GM12878 (cell line): ENCODE results near the gene UGT1A7.

Source experiments
- EGR1 ChIP-seq, 2 experiments: IDR thresholded peaks; 1 replicate in 1 of 2; 2 replicates in 1 of 2; pipeline ENCODE4 v1.6.1; 2011 to 2012; ENCODE audit warnings: low read depth in 2 of 2, low read length in 2 of 2, borderline replicate concordance in 1 of 2, mild to moderate bottlenecking in 1 of 2, moderate library complexity in 1 of 2
- EP300 ChIP-seq, 2 experiments: fragments of 150-350 bp in 1 of 2; IDR thresholded peaks; 2 replicates each; pipeline ENCODE4 v1.6.1; 2011 to 2012; ENCODE audit warnings: low read depth in 2 of 2, low read length in 2 of 2, borderline replicate concordance in 1 of 2, improper control_type of control experiment in 1 of 2, inconsistent platforms in 1 of 2; ENCODE audit not compliant: control insufficient read depth in 1 of 2
- EZH2 ChIP-seq: IDR thresholded peaks from 2 replicates; pipeline ENCODE4 v1.6.1; 2012; ENCODE audit warnings: low read depth, mild to moderate bottlenecking, control low read depth, inconsistent platforms, low read length, borderline replicate concordance; ENCODE audit not compliant: control insufficient read depth
- NFYB ChIP-seq: IDR thresholded peaks from 2 replicates; pipeline ENCODE4 v1.6.1; 2011; ENCODE audit warnings: low read depth, mild to moderate bottlenecking, low read length, improper control_type of control experiment, moderate library complexity; ENCODE audit not compliant: insufficient read depth
- PBX3 ChIP-seq: IDR thresholded peaks from 2 replicates; pipeline ENCODE4 v1.6.1; 2011; ENCODE audit warnings: mild to moderate bottlenecking, low read depth, low read length, moderate library complexity; ENCODE audit not compliant: insufficient replicate concordance
- RAD21 ChIP-seq: IDR thresholded peaks from 2 replicates; pipeline ENCODE4 v1.6.1; 2011; ENCODE audit warnings: mild to moderate bottlenecking, low read depth, low read length, moderate library complexity; ENCODE audit not compliant: insufficient read depth
- SUZ12 ChIP-seq: fragments of 200-600 bp; sonication (generic); IDR thresholded peaks from one replicate; pipeline ENCODE4 v1.6.1; 2018; ENCODE audit warnings: antibody characterized with exemption, mild to moderate bottlenecking; ENCODE audit not compliant: unreplicated experiment
- YY1 ChIP-seq: IDR thresholded peaks from 2 replicates; pipeline ENCODE4 v1.6.1; 2011; ENCODE audit warnings: low read depth, mild to moderate bottlenecking, low read length
- ZNF274 ChIP-seq: IDR thresholded peaks from one replicate; pipeline ENCODE4 v1.8.0; 2011; ENCODE audit not compliant: insufficient read length, insufficient read depth
- TF ChIP-seq, protein P1 (sequence below), 3 experiments: IDR thresholded peaks in 2 of 3; conservative IDR thresholded peaks in 1 of 3; 2 replicates each; pipeline ENCODE4 v1.5.1; 2011; ENCODE audit warnings: low read depth in 3 of 3, low read length in 3 of 3, mild to moderate bottlenecking in 3 of 3, control low read depth in 2 of 3, moderate library complexity in 2 of 3, inconsistent platforms in 1 of 3, mixed read lengths in 1 of 3; ENCODE audit not compliant: control insufficient read depth in 2 of 3, insufficient read depth in 1 of 3; ENCODE audit errors: extremely low read depth in 1 of 3
- TF ChIP-seq, protein P2 (sequence below): IDR thresholded peaks from 2 replicates; pipeline ENCODE4 v1.6.1; 2011; ENCODE audit warnings: borderline replicate concordance, low read depth, mild to moderate bottlenecking, moderate library complexity, mixed read lengths, low read length; ENCODE audit not compliant: insufficient read depth; ENCODE audit errors: extremely low read length

GRCh38 chr2:233798335-233799086 lies 116.8 kb downstream of the UGT1A7 start:
- no peak for TF ChIP-seq SUZ12
- TF ChIP-seq PBX3, result no peak
- TF ChIP-seq NFYB, result no peak
- no peak for TF ChIP-seq EZH2
- TF ChIP-seq, protein P1, sequence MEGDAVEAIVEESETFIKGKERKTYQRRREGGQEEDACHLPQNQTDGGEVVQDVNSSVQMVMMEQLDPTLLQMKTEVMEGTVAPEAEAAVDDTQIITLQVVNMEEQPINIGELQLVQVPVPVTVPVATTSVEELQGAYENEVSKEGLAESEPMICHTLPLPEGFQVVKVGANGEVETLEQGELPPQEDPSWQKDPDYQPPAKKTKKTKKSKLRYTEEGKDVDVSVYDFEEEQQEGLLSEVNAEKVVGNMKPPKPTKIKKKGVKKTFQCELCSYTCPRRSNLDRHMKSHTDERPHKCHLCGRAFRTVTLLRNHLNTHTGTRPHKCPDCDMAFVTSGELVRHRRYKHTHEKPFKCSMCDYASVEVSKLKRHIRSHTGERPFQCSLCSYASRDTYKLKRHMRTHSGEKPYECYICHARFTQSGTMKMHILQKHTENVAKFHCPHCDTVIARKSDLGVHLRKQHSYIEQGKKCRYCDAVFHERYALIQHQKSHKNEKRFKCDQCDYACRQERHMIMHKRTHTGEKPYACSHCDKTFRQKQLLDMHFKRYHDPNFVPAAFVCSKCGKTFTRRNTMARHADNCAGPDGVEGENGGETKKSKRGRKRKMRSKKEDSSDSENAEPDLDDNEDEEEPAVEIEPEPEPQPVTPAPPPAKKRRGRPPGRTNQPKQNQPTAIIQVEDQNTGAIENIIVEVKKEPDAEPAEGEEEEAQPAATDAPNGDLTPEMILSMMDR (IDR thresholded peaks at IDR 0.05 in 2 of 3, conservative IDR thresholded peaks at IDR 0.05 in 1 of 3; ENCODE audit: control insufficient read depth in 2 of 3, extremely low read depth in 1 of 3, insufficient read depth in 1 of 3, low read depth in 3 of 3, low read length in 3 of 3), result no peak
- TF ChIP-seq EP300 (IDR thresholded peaks at IDR 0.05; ENCODE audit: borderline replicate concordance in 1 of 2, control insufficient read depth in 1 of 2, low read depth in 2 of 2, low read length in 2 of 2), result no peak
- no peak for TF ChIP-seq ZNF274
- no peak for TF ChIP-seq EGR1 (IDR thresholded peaks at IDR 0.05; ENCODE audit: borderline replicate concordance in 1 of 2, low read depth in 2 of 2, low read length in 2 of 2)
- TF ChIP-seq RAD21, result no peak
- TF ChIP-seq, protein P2, sequence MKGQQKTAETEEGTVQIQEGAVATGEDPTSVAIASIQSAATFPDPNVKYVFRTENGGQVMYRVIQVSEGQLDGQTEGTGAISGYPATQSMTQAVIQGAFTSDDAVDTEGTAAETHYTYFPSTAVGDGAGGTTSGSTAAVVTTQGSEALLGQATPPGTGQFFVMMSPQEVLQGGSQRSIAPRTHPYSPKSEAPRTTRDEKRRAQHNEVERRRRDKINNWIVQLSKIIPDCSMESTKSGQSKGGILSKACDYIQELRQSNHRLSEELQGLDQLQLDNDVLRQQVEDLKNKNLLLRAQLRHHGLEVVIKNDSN, result no peak
- no peak for TF ChIP-seq YY1
